HFFc6 (cell line): Measurements from ENCODE around the gene PLA2G2C. TPM values are rescaled to one million over a fixed set of nuclear protein-coding genes. Genes with fewer than 3 reads are reported as not detected.

Experiments
- DNase-seq: peaks from one replicate; pipeline ENCODE4 v3.0.0-alpha.2; 2018
- H3K27ac Mint-ChIP-seq: 2 replicates; pipeline ENCODE4 v1.8.0; 2020; ENCODE audit warnings: mild to moderate bottlenecking, mixed read lengths
- H3K27me3 Mint-ChIP-seq: 2 replicates; pipeline ENCODE4 v1.8.0; 2021; ENCODE audit warnings: mild to moderate bottlenecking, moderate library complexity, mixed read lengths; ENCODE audit not compliant: insufficient read depth
- H3K36me3 Mint-ChIP-seq: 2 replicates; pipeline ENCODE4 v1.8.0; 2021; ENCODE audit warnings: low read depth, mixed read lengths
- H3K4me1 Mint-ChIP-seq: 2 replicates; pipeline ENCODE4 v1.8.0; 2020; ENCODE audit warnings: low read depth, mixed read lengths
- H3K4me3 Mint-ChIP-seq: 2 replicates; pipeline ENCODE4 v1.8.0; 2020; ENCODE audit warnings: mild to moderate bottlenecking, moderate library complexity, mixed read lengths
- H3K9me3 Mint-ChIP-seq: 2 replicates; pipeline ENCODE4 v1.8.0; 2020; ENCODE audit warnings: mild to moderate bottlenecking, mixed read lengths
- total RNA-seq, 6 experiments: library from RNA; stranded (reverse); fragmentation: NEBNext Ultra II Directional; extraction: Animal tissue kit (Norgen Biotek cat#: 25700); gene quantifications; 2 replicates in 1 of 6; 3 replicates in 5 of 6; pipeline ENCODE4 v1.2.3, GENCODE V29; 2021
- TF ChIP-seq, protein P1 (sequence below): fragments of 200-600 bp; sonication (generic); IDR thresholded peaks from 2 replicates; pipeline ENCODE4 v1.5.0; 2021; ENCODE audit warnings: antibody characterized with exemption, mild to moderate bottlenecking

Gene PLA2G2C
- total RNA-seq, 6 experiments from 2014 or later: not detected

DNA sequence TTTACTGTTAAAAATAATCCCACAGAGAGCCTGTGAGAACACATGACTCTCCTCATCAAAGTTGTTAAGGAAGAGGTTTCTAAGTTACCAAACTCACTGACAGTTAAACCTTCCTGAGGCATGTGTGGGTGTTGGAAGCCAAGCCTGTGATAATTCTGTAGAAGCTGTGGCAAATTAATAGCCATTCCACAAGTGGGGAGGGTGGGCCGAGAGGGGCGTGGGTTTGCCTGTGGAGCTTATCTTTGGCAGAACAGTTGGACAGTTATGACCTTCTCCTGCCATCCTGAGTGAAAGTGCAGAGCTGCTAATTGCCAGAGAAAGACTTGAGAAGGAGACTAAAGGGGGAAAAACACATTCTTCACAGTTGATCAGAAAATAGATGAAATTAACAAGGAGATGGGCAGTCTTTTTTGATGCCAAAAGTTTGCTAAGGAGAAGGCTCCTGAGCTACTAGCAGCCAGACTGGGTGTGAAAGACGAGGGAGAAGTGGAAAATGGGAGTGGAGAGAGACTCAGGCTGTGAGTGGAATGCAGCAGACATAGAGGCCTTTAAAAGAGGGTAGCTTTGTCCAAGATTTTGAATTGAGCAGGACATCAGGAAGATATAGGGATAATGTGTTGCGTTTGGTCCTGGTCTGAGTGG is 1.6 kb upstream of the PLA2G2C start:
- no peak for DNase-seq
- Mint-ChIP-seq H3K36me3 (no peaks in the 10 kb centered on the region; the same call in 1 of the 2 replicates), H3K4me1 (peaks cover 6% of the 10 kb centered on the region; the same call in 1 of the 2 replicates), H3K27me3 (peaks cover 55% of the 10 kb centered on the region), H3K27ac (no peak overlapping the region), H3K9me3 (no peaks in the 10 kb centered on the region), H3K4me3 (no peak overlapping the region)
- TF ChIP-seq, protein P1, sequence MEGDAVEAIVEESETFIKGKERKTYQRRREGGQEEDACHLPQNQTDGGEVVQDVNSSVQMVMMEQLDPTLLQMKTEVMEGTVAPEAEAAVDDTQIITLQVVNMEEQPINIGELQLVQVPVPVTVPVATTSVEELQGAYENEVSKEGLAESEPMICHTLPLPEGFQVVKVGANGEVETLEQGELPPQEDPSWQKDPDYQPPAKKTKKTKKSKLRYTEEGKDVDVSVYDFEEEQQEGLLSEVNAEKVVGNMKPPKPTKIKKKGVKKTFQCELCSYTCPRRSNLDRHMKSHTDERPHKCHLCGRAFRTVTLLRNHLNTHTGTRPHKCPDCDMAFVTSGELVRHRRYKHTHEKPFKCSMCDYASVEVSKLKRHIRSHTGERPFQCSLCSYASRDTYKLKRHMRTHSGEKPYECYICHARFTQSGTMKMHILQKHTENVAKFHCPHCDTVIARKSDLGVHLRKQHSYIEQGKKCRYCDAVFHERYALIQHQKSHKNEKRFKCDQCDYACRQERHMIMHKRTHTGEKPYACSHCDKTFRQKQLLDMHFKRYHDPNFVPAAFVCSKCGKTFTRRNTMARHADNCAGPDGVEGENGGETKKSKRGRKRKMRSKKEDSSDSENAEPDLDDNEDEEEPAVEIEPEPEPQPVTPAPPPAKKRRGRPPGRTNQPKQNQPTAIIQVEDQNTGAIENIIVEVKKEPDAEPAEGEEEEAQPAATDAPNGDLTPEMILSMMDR: no peak

DNA sequence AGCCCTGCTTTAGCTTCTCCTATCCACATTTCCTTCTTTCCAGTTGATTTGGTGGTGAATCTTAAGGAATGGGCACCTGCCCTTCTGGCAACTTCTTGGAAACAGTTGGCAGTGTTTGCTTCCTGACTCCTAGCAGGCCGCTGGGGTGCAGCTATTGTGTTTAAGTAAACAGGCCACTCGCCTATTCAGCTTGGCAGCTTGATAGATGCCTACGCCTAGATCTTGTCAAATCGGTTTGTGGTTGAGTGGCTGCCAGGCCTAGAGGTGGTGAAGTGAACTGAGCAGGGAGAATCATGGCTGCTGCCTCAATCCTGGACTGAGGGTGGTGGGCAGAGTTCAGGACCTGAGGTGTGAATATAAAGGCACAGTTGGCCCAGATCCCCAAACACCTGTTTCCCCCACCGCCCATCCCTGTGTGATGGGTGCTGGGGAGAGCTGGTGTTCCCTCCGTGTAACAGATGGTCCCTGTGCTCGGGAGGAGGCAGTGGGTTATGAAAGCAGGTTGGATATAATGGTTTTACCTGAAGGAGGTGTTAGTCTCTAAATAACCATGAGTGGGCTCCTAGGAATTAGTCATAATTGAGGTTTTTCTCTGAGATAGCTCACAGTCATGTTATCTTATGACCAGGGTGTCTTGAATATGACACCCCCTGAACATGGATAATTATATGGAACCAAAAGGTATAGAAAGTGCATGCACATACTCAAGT is 940 bp upstream of the PLA2G2C start:
- H3K9me3 Mint-ChIP-seq: no peaks in the 10 kb centered on the region
- no peaks in the 10 kb centered on the region; the same call in 1 of the 2 replicates for H3K36me3 Mint-ChIP-seq
- H3K27me3 Mint-ChIP-seq: peaks cover 50% of the 10 kb centered on the region
- no peak overlapping the region for H3K27ac Mint-ChIP-seq
- DNase-seq: no peak
- no peak overlapping the region for H3K4me3 Mint-ChIP-seq
- peaks cover 2% of the 10 kb centered on the region; the same call in 1 of the 2 replicates for H3K4me1 Mint-ChIP-seq
- TF ChIP-seq, protein P1: no peak

DNA sequence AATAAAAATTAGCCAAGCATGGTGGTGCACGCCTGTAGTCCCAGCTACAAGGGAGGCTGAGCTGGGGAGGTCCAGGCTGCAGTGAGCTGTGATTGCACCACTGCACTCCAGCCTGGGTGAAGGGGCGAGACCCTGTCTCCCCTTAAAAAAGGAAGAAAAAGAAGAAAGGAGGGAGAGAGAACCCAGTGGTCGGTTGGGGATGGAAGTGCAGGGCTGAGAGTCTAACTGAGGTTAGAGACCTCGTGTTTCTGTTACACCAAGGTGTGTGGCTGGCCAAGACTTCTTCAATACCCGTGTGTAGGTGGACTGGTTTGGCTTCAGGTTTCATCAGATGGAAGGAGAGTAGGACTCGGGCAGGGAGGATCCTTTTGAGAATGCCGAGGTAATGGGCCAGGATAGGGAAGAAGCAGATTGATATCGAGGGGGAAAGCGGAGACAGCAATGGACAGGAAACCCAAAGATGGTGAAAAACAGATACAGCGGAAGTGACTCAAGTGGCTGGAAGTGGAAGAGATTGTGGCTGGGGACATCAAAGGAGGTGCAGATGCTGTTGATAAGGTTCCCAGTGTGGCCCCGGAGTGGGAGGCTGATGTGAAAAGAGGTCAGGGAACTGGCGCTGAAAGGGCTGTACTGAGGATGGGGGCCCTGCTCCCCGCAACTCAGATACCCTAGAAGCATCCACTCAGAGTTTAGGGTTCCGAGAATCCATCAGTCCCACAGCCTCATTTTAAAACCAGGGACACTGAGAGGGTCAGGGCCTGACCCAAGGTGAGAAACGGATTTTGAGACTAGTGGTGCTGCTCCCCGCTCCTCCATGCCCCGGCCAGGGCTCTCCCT is 1.1 kb downstream of the PLA2G2C start:
- peaks cover 47% of the 10 kb centered on the region for H3K27me3 Mint-ChIP-seq

DNA sequence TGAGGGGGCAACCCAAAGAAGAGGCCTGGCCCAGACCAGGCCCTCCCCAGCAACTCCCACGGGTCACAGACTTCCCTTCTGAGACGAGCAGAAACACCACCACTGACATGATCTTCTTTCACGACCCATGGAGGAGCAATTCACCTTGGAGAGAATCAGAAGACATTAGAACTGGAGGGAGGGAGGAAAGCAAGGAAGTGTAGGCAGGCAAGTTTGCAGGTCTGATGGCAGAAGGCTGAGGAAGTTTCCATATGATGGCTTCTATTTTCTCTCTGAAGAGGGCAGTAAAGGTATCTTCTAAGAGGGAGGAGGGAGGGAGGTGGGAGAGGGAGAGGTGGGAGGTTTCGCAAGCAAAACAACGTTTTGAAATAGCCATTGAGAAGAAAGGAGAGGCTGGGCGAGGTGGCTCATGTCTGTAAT is 1.8 kb downstream of the PLA2G2C start:
- peaks cover 4% of the 10 kb centered on the region for H3K36me3 Mint-ChIP-seq
- TF ChIP-seq, protein P1: no peak
- H3K27me3 Mint-ChIP-seq: peaks cover 46% of the 10 kb centered on the region
- no peaks in the 10 kb centered on the region for H3K4me1 Mint-ChIP-seq
- H3K27ac Mint-ChIP-seq: no peak overlapping the region
- no peak for DNase-seq
- no peaks in the 10 kb centered on the region; the same call in 1 of the 2 replicates for H3K9me3 Mint-ChIP-seq
- no peak overlapping the region for H3K4me3 Mint-ChIP-seq

More for the DNA sequence above, 1.1 kb downstream of the PLA2G2C start:
- Mint-ChIP-seq H3K4me3 (no peak overlapping the region), H3K9me3 (no peaks in the 10 kb centered on the region), H3K36me3 (no peaks in the 10 kb centered on the region; the same call in none of the 2 replicates), H3K4me1 (no peaks in the 10 kb centered on the region), H3K27ac (no peak overlapping the region)
- no peak for DNase-seq
- TF ChIP-seq, protein P1: no peak

DNA sequence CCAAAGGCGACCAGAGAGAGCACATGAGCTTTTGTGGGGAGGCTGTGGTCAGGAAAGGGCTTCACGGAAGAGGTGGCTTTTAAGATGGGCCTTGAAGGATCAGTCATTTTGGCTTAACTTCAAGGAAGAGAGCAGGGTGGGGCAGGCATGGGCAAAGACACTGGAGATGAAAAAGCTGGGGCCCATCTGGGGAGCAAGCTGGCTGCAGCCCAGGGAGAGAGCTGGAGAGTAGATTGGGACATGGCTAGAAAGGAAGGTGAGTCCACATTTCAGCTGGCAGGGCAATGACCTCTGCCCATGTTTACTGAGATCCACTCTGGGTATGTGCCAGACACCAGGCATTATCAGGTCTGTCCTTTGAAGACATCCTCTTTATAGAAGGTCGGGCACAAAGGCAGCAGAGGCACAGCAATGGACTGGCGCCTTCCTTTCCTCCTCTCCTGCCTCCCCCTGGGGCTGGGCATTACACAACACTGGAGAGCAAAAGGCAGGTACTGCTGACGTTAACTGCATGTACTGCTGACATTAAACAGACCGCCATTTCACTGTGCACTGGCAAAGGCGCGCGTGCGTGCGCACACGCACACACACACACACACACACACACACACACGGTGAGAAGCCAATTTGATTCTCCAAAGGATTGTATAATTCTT is 2.6 kb downstream of the PLA2G2C start:
- Mint-ChIP-seq H3K27ac (no peak overlapping the region), H3K4me3 (no peak overlapping the region)

More for the DNA sequence above, 2.6 kb downstream of the PLA2G2C start:
- no peaks in the 10 kb centered on the region; the same call in 1 of the 2 replicates for H3K9me3 Mint-ChIP-seq
- no peak for DNase-seq
- TF ChIP-seq, protein P1: no peak
- H3K4me1 Mint-ChIP-seq: no peaks in the 10 kb centered on the region
- peaks cover 44% of the 10 kb centered on the region for H3K27me3 Mint-ChIP-seq
- peaks cover 4% of the 10 kb centered on the region for H3K36me3 Mint-ChIP-seq
